ENCODE results near the gene ZNF217. TPM values are rescaled to one million over a fixed set of nuclear protein-coding genes. Genes with fewer than 3 reads are reported as not detected.
"Not testable (repeated sequence)": the region's sequence is repeated elsewhere in the genome, so short reads cannot be mapped to it uniquely, and the experiment has no call there.

The ZNF217 gene
- total RNA-seq, 1 donor from 2014 or later, result 84.4 TPM

DNA sequence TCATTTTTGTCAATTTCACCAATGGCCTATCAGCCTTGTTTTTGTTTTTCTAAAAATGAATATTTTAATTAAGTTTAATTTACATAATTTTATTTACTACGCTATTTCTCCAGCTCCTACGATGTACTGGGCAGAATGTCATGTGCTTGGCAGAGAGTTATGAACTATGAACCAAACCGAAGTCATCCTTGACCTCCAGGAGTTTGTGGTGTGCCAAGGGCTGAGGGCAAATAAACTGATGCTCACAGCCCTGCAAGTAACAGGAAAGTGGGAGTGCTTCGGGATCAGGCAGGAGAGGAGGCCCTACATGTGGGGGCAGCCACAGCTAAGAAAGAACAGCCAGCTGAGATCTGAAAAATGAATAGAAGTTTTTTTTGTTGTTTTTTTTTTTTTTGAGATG, 38.6 kb downstream of the ZNF217 start:
- Mint-ChIP-seq H3K27ac (no peak overlapping the region), H3K36me3 (no peaks in the 10 kb centered on the region), H3K9me3 (no peaks in the 10 kb centered on the region), H3K4me3 (no peak overlapping the region), H3K4me1 (peaks cover 6% of the 10 kb centered on the region), H3K27me3 (ENCODE audit: insufficient read depth, low read depth) (no peaks in the 10 kb centered on the region)
- H3K27ac ChIP-seq, result no peak overlapping the region
- no peak overlapping the region for H3K9ac ChIP-seq
- H3K27me3 ChIP-seq, result no peaks in the 10 kb centered on the region
- peaks cover 3% of the 10 kb centered on the region for H3F3A ChIP-seq (ENCODE audit: low read depth)
- H3K79me2 ChIP-seq (ENCODE audit: low read depth), result no peaks in the 10 kb centered on the region
- H3K36me3 ChIP-seq, result no peaks in the 10 kb centered on the region
- no peak overlapping the region for H3K4me3 ChIP-seq
- H2AFZ ChIP-seq (replicated peaks), result no peak overlapping the region
- no peaks in the 10 kb centered on the region for H3K9me3 ChIP-seq (ENCODE audit: low read depth)
- H3K4me1 ChIP-seq, result no peaks in the 10 kb centered on the region
- TF ChIP-seq EZH2 (IDR thresholded peaks at IDR 0.05), result no peak
- TF ChIP-seq, protein P1, sequence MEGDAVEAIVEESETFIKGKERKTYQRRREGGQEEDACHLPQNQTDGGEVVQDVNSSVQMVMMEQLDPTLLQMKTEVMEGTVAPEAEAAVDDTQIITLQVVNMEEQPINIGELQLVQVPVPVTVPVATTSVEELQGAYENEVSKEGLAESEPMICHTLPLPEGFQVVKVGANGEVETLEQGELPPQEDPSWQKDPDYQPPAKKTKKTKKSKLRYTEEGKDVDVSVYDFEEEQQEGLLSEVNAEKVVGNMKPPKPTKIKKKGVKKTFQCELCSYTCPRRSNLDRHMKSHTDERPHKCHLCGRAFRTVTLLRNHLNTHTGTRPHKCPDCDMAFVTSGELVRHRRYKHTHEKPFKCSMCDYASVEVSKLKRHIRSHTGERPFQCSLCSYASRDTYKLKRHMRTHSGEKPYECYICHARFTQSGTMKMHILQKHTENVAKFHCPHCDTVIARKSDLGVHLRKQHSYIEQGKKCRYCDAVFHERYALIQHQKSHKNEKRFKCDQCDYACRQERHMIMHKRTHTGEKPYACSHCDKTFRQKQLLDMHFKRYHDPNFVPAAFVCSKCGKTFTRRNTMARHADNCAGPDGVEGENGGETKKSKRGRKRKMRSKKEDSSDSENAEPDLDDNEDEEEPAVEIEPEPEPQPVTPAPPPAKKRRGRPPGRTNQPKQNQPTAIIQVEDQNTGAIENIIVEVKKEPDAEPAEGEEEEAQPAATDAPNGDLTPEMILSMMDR (IDR thresholded peaks at IDR 0.05), result no peak
- no peaks in the 10 kb centered on the region for H4K20me1 ChIP-seq (ENCODE audit: low read depth)
- H3K4me2 ChIP-seq, result no peak overlapping the region
- DNase-seq (ENCODE audit: low spot score), result no peak

DNA sequence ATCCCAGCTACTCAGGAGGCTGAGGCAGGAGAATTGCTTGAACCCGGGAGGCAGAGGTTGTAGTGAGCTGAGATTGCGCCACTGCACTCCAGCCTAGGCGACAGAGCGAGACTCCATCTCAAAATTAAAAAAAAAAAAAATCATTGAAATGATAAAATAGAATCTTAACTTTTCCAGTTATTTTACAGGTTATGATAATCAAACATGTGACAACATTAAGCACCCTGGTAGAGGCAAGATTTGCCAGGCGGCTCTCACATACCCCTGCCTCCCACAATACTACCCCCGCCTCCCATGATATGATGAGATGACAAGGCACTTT, 41.1 kb downstream of the ZNF217 start:
- not testable (repeated sequence) for DNase-seq (ENCODE audit: low spot score); H3K27ac ChIP-seq; H3K4me3 ChIP-seq; H3K9me3 ChIP-seq (ENCODE audit: low read depth); H2AFZ ChIP-seq (replicated peaks); H3K4me1 Mint-ChIP-seq; H3K9ac ChIP-seq; H3K79me2 ChIP-seq (ENCODE audit: low read depth); H4K20me1 ChIP-seq (ENCODE audit: low read depth); H3K27ac Mint-ChIP-seq; H3K27me3 ChIP-seq; H3K36me3 ChIP-seq; H3K4me3 Mint-ChIP-seq; H3K9me3 Mint-ChIP-seq; H3K4me1 ChIP-seq; H3K27me3 Mint-ChIP-seq (ENCODE audit: insufficient read depth, low read depth); H3K4me2 ChIP-seq; H3F3A ChIP-seq (ENCODE audit: low read depth); H3K36me3 Mint-ChIP-seq

DNA sequence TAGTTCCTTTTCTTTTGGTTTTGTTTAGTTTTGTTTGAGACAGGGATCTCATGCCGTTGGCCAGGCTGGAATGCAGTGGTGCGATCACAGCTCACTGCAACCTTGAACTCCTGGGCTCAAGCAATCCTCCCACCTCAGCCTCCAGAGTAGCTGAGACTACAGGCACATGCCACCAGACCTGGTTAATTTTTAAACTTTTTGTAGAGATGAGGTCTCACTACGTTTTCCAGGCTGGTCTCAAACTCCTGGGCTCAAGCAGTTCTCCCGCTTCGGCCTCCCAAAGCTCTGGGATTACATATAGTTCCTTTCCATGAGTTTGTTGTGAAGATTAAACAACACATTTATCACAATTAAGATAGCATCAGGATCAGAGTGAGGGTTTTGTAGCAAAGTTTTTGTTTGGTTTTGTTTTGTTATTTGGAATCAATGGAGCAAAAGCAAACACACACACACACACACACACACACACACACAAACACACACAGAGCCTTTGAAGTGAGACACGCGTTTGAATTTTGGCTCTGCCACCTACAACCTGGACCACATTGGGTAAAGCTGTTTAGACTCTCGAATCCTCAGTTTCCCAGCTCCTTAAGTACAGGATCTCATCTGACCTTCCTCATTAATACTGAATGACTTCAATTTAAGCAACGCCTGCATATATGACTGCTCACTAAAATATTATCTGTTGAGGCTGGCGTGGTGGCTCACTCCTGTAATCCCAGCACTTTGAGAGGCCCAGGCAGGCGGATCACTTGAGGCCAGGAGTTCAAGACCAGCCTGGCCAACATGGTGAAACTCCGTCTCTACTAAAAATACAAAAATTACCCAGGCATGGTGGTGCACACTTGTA, 41.7 kb downstream of the ZNF217 start:
- not testable (repeated sequence) for H3K27me3 ChIP-seq; H3K4me2 ChIP-seq; H3K4me1 ChIP-seq; H2AFZ ChIP-seq (replicated peaks); H3K27ac ChIP-seq; H3K27ac Mint-ChIP-seq; H3K9me3 Mint-ChIP-seq; H3F3A ChIP-seq (ENCODE audit: low read depth); H3K4me3 Mint-ChIP-seq; DNase-seq (ENCODE audit: low spot score); H3K9ac ChIP-seq; H3K4me3 ChIP-seq; H3K79me2 ChIP-seq (ENCODE audit: low read depth); H4K20me1 ChIP-seq (ENCODE audit: low read depth); H3K36me3 ChIP-seq; H3K27me3 Mint-ChIP-seq (ENCODE audit: insufficient read depth, low read depth); H3K9me3 ChIP-seq (ENCODE audit: low read depth); H3K36me3 Mint-ChIP-seq
- H3K4me1 Mint-ChIP-seq, result peaks cover 12% of the 10 kb centered on the region

DNA sequence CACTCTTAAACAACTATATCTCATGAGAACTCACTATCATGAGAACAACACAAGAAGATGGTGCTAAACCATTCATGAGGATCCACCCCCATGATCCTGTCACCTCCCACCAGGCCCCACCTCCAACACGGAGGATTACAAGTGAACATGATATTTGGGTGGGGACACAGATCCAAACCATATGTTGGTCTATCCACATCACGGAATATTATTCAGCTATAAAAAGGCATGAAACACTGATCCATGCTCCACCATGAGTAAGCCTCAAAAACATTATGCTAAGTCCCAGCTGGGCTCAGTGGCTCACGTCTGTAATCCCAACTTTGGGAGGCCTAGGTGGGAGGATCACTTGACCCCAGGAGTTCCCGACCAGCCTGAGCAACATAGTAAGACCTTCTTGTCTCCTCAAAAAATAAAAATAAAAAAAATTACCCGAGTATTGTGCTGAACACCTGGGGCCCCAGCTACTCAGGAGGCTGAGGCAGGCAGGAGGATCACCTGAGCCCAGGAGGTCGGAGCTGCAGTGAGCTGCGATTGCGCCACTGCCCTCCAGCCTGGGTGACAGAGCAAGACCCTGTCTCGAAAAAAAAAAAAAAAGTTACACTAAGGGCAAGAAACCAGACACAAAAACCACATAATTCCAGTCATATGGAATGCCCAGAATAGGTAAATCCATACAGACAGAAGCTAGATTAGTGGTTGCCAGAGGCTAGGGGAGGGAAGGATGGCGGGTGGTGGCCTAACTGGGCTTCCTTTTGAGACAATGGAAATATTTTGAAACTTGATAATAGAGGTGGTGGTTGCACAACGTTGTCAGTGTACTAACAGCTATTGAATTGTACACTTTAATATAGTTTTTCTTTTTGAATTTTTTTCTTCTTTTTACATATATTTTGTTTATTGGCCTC, 43.1 kb downstream of the ZNF217 start:
- H3K4me2 ChIP-seq, result no peak overlapping the region
- H3K27me3 ChIP-seq, result no peaks in the 10 kb centered on the region
- H3K9ac ChIP-seq, result no peak overlapping the region
- H3K4me1 ChIP-seq, result peaks cover 6% of the 10 kb centered on the region
- no peak overlapping the region for H2AFZ ChIP-seq (replicated peaks)
- Mint-ChIP-seq H3K36me3 (no peaks in the 10 kb centered on the region), H3K4me3 (no peak overlapping the region), H3K9me3 (no peaks in the 10 kb centered on the region), H3K4me1 (peaks cover 9% of the 10 kb centered on the region), H3K27ac (no peak overlapping the region), H3K27me3 (ENCODE audit: insufficient read depth, low read depth) (no peaks in the 10 kb centered on the region)
- no peaks in the 10 kb centered on the region for H3K36me3 ChIP-seq
- H3K79me2 ChIP-seq (ENCODE audit: low read depth), result no peaks in the 10 kb centered on the region
- H3F3A ChIP-seq (ENCODE audit: low read depth), result no peaks in the 10 kb centered on the region
- no peaks in the 10 kb centered on the region for H3K9me3 ChIP-seq (ENCODE audit: low read depth)
- TF ChIP-seq EZH2 (IDR thresholded peaks at IDR 0.05), result no peak
- TF ChIP-seq EZH2phosphoT487 (IDR thresholded peaks at IDR 0.05), result no peak
- TF ChIP-seq, protein P1 (IDR thresholded peaks at IDR 0.05), result no peak
- no peak for DNase-seq (ENCODE audit: low spot score)
- H3K4me3 ChIP-seq, result no peak overlapping the region
- no peaks in the 10 kb centered on the region for H4K20me1 ChIP-seq (ENCODE audit: low read depth)
- no peak overlapping the region for H3K27ac ChIP-seq

All from neural progenitor cell (in vitro differentiated cells).